Measurements from ENCODE around the gene RETN.

RETN gene

DNA sequence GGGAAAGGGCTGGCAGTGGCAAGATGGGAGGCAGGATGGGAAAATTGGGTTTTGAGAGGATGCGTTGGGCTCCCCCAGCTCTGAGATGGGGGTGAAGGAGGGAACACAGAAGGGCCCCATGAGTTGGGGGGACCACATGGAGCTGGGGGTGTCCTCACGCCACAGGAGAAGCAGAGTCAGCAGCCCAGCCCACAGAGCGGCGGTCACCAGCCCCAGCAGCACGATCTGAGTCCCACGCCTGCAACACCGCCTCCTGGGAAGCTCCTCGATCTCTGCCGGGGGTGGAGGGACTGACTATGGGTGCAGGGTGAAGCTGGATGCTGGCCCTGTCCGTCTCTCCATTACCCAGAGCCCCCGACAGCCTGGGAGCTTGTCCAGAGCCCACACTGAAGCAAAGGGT, 29.7 kb downstream of the RETN start:
- TF ChIP-seq, protein P1, sequence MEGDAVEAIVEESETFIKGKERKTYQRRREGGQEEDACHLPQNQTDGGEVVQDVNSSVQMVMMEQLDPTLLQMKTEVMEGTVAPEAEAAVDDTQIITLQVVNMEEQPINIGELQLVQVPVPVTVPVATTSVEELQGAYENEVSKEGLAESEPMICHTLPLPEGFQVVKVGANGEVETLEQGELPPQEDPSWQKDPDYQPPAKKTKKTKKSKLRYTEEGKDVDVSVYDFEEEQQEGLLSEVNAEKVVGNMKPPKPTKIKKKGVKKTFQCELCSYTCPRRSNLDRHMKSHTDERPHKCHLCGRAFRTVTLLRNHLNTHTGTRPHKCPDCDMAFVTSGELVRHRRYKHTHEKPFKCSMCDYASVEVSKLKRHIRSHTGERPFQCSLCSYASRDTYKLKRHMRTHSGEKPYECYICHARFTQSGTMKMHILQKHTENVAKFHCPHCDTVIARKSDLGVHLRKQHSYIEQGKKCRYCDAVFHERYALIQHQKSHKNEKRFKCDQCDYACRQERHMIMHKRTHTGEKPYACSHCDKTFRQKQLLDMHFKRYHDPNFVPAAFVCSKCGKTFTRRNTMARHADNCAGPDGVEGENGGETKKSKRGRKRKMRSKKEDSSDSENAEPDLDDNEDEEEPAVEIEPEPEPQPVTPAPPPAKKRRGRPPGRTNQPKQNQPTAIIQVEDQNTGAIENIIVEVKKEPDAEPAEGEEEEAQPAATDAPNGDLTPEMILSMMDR (IDR thresholded peaks at IDR 0.05; ENCODE audit: low read depth, low read length, missing control alignments), result no peak
- peak overlapping the region; percentile 52 for H3K4me3 ChIP-seq (ENCODE audit: low read depth, low read length)
- no peak for DNase-seq (ENCODE audit: low read depth)

DNA sequence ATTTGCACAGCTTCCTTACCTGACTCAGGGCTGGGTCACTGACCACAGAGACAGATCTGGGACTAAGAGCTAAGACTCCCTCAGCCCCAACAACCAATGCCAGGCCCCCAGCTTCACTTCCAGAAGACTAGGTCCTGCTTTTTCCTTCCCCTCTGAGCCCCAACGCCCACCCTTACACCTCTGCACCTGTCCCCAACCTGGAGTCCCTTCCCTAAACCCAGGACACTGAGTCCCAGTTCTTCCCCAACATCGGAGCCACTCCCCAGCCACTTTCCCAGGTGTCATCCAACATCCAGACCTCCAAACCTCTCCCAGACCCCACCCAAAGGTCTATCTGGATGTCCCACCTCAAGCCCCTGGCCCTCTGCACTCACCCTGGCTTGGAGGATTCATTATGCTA, 30.2 kb downstream of the RETN start:
- peak overlapping the region; percentile 52 for H3K4me3 ChIP-seq (ENCODE audit: low read depth, low read length)
- TF ChIP-seq, protein P1 (IDR thresholded peaks at IDR 0.05; ENCODE audit: low read depth, low read length, missing control alignments), result no peak
- no peak for DNase-seq (ENCODE audit: low read depth)

DNA sequence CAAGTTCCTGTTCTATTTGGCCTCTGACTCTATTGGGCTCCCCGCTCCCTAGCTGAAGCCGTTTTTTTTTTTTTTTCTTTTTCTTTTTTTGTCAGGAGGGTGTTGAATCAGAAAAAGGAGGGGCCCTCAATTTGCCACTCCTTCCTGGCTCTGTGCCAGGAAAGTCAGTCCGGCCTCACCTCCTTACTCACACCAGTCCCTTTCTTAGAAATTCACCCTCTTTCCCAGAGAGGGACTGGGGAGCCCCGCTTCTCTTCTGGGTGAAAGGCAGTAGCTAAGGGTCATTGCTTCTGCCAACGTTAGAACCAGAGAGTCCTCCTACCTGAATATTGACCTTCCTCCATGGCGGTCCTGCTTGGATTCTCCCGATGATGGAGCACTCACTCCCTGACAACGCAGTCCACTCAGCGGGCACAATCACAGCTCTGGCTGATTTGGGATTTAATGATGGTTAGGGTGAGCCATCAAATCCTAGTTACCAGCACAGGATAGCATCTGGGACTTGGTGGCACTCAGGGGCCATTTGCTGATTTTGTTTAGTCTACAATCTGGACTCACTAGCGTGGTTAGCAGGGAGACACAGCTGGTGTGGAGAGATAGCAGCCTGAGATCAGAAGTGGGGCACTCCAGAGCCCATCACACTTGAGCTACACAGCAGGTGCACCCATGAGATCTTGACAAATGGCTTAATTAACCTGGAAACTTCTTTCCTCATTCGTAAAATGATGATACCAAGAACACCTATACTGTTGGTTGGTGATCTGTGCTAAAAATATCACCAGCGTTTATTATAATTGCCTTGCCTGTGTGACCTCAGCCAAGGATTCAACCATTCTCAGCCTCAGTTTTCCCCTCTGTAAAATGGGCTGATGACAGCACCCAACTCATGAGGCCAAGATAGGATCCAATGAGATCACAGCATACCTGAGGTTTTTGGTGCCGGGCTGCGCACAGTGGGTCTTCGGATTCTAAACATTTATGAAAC, 30.9 kb downstream of the RETN start:
- peak overlapping the region; percentile 52 for H3K4me3 ChIP-seq (ENCODE audit: low read depth, low read length)
- TF ChIP-seq, protein P1 (IDR thresholded peaks at IDR 0.05; ENCODE audit: low read depth, low read length, missing control alignments), result no peak
- peak; percentile 85 for DNase-seq (ENCODE audit: low read depth)

DNA sequence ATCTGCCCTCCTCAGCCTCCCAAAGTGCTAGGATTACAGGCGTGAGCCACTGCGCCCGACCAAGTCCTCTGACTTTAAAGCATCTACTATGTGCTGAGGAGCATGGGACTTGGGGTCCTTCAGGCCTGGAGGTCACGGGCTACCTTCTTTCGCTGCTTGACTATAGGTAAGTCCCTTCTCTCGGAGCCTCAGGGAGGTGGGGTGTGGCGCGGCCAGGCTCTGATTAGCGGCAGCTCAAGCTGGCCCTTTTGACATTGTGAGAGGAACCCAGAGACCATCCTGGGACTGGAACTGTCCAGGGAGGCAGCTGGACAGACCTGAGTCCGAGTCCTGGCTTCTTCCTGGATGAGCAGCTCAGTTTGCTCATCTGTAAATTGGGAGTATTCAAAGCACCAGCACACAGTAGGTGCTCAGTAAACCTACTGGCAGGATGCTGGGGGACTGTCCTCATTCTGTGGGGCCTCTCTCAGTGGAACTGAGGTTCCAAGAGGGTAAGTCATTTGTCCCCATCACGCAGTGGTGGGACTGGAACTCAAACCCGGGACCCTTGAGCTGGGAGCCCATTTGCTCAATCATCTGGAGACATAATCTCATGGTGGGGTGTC, 32.3 kb downstream of the RETN start:
- TF ChIP-seq, protein P1 (IDR thresholded peaks at IDR 0.05; ENCODE audit: low read depth, low read length, missing control alignments), result no peak
- H3K4me3 ChIP-seq (ENCODE audit: low read depth, low read length), result peak overlapping the region; percentile 57
- no peak for DNase-seq (ENCODE audit: low read depth)

DNA sequence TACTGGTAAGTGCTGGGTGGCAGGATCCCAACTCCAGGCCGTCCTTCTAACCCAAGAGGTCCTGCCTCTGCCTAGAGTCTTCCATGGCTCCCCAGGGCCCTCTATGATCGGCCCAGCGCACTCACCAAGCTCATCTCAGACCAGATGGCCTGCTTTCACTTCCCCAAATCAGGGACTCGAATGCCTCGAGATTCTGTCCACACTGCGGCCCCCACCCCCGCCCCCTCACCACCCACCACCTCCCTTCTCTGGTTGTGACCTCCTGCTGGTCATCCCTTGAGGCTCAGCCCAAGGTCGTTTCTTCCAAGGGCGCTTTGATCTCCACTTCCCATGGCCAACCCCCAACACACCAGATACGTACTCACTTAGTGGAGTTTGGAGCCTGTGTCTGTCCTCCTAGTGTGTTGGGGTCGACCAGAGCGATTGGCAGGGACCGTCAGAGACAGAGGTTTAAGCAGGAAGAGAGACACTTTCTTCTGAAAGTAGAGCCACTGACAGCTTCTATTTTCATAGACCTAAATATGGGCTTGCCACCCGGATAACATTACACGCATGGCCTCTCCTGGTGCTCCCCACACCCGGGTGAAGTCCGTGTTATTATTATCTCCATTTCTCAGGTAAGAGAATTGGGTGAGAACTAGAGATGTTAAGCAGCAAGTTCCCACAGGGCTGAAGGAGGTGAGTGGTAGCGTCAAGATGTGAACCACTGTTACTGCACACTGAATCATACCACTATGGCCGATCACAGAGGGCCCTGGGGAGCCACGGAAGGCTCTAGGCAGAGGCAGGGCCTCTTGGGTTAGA, 33.0 kb downstream of the RETN start, which contains the start of gene FCER2:
FCER2 (minus strand) TSS at position 478 of the 804 bp plus-strand sequence. CDS start 2,371 bp downstream, outside the sequence.
- TF ChIP-seq, protein P1 (IDR thresholded peaks at IDR 0.05; ENCODE audit: low read depth, low read length, missing control alignments), result no peak
- peak; percentile 98 for DNase-seq (ENCODE audit: low read depth)
- H3K4me3 ChIP-seq (ENCODE audit: low read depth, low read length), result peak within 1 kb of the TSS; percentile 57

DNA sequence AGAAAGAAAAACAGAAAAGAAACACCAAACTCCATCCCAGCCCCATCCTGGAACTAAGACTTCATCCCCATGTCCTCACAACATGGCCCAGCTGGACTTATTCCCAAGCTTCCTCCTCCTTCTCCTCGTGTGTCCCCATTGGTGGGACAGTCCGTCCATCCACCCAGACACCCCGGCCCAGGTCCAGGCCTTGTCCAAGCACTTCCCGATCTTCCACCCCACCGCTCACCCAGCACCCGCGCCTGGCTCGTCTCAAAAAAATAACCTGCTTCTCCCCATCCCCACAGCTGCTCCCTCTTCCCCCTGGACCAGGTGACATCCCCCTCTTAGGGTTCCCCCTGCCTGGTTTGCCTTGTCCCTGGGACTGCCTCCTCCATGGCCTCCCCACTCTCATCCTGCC, 34.5 kb downstream of the RETN start:
- TF ChIP-seq, protein P1 (IDR thresholded peaks at IDR 0.05; ENCODE audit: low read depth, low read length, missing control alignments), result no peak
- no peak for DNase-seq (ENCODE audit: low read depth)
- H3K4me3 ChIP-seq (ENCODE audit: low read depth, low read length), result no peak overlapping the region

Measured in GM12864 (cell line).